ENCODE measurements around the gene KIAA0513.

DNA sequence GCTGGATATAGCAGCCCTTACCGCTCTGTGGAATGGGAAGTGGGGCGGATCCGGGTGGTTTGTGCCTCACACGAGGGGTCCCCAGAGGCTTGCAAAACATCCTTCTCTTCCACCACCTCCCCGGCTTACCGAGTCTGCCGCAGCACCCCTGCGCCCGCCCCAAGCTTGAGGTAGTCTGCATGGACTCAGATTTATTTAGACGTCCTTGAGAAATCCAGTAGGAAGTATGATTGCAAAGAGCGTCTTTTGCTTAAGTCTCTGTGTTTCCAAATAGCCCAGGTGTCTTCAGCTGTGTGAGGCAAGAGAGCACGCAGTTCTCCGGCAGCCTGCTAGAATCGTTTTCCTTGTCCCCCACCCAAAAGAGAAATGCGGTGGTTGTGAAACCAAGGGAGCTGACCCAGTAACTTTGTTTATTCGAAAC lies 2.4 kb downstream of the KIAA0513 start:
- TF ChIP-seq POLR2A (IDR thresholded peaks at IDR 0.05) (no peak), POLR2AphosphoS5 (IDR thresholded peaks at IDR 0.05) (peak in 1 of 3 donors; percentile 30), CTCF (IDR thresholded peaks at IDR 0.05) (no peak), EP300 (IDR thresholded peaks at IDR 0.05; ENCODE audit: low read depth) (no peak)
